AG09319 (cell line): ENCODE data around the gene FLNB.

Experiments used
- DNase-seq: peaks from one replicate; pipeline ENCODE4 v3.0.0-alpha.2; 2010; ENCODE audit warnings: low read depth; ENCODE audit errors: extremely low read depth
- CTCF ChIP-seq: IDR thresholded peaks from 2 replicates; pipeline ENCODE4 v1.5.1; 2011; ENCODE audit warnings: low read depth, mild to moderate bottlenecking, inconsistent platforms, low read length, moderate library complexity

Gene FLNB

GRCh38 chr3:58010562-58010961 is 2.3 kb downstream of the FLNB start:
- no peak for TF ChIP-seq CTCF
- peak; percentile 68 for DNase-seq

- TF ChIP-seq CTCF: no peak
- DNase-seq: no peak
These were observed 3.4 kb downstream of the FLNB start for GRCh38 chr3:58011580-58011979.

DNA sequence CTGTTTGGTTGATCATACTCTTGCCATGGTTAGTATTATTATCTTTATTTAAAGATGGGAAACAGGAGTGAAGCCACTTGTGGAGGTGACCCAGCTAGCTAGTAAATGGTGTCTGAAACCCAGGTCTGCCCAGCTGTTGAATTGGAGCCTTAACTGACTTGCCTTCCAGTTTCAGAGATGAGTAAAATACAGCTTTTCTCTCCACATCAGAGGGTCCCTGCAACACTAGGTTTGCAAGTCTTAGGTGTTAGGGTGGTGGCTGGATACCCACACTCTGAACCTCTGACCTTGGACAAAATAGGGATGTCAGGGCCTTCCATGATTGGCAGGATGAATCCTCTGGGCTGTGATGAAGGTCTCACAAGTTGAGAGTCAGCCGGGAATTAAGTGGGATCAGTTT is 4.1 kb downstream of the FLNB start:
- TF ChIP-seq CTCF: no peak
- no peak for DNase-seq

DNA sequence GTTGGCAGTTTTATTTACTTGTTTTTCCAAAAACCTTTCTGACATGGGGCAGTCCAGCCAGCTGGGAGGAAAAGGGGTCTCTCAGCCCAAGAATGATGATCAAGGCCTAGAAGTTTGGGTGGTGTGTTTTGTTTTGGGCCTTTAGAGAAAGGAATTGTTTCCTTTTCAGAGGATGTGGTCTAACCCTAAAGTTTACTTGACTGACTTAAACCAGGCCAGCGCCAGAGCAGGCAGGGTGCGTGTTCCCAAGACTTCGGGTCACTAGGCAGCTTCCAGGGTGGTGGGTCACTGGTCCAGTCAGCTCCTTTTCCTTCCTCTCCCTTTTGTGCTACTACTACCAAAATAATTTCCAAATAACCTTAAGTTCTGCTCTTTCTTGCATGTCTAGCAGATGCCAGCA is 4.9 kb downstream of the FLNB start:
- no peak for DNase-seq
- TF ChIP-seq CTCF: no peak

GRCh38 chr3:58013973-58014649 is 5.9 kb downstream of the FLNB start:
- TF ChIP-seq CTCF: no peak
- DNase-seq: peak; percentile 91

DNA sequence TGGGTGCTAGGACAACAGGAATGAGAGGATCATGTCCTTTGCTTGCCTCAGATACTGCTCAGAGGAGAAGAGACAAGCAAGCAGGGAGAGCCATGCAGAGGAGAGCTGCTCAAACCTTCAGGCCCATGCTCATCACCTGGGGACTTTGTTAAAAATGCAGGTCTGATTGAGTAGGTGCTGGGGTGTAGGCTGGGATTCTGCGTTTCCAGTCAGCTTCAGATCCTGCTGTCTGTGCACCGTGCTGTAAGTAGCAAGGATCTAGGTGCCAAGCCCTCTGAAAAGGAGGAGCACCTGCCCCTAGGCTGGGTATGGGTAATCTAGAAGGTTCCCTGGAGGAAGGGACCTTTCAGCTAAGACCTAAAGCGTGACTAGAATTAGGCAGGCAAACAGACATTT is 7.3 kb downstream of the FLNB start:
- DNase-seq: no peak
- no peak for TF ChIP-seq CTCF

GRCh38 chr3:58016710-58017109 is 8.5 kb downstream of the FLNB start:
- TF ChIP-seq CTCF: no peak
- DNase-seq: no peak
